Left ventricle myocardium superior (tissue), 1 donor: ENCODE data around the gene CMPK1. TPM values are rescaled to one million over a fixed set of nuclear protein-coding genes. Genes with fewer than 3 reads are reported as not detected.
"Not testable (repeated sequence)": the region's sequence is repeated elsewhere in the genome, so short reads cannot be mapped to it uniquely, and the experiment has no call there.

Experiments used
- ATAC-seq: fragments of 200-7000 bp; cut with Tn5 transposase; one replicate; pipeline ENCODE4 v1.9.1; 2020; ENCODE audit warnings: mild to moderate bottlenecking, moderate library complexity
- DNase-seq: peaks from one replicate; pipeline ENCODE4 v3.0.0-alpha.2; 2020
- intact Hi-C: fragments of 100-400 bp; cut with micrococcal nuclease; formaldehyde crosslinking; loops from one replicate; pipeline ENCODE4 v1.11.0; 2022
- long read RNA-seq: library from polyadenylated mRNA; unstranded; transcript quantifications from one replicate; pipeline ENCODE4 v2.0.0, GENCODE V29; 2021
- total RNA-seq: library from RNA; stranded (reverse); fragmentation: NEBNext Ultra II Directional; extraction: Animal tissue kit (Norgen Biotek cat#: 25700); gene quantifications from one replicate; pipeline ENCODE4 v1.2.1, GENCODE V29; 2021
- donor health status: DM: no; HTN: yes; CAD: no; lungs with severe emphysema.

The CMPK1 gene, protein sequence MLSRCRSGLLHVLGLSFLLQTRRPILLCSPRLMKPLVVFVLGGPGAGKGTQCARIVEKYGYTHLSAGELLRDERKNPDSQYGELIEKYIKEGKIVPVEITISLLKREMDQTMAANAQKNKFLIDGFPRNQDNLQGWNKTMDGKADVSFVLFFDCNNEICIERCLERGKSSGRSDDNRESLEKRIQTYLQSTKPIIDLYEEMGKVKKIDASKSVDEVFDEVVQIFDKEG
- total RNA-seq = 81.0 TPM
- long read RNA-seq, transcript CMPK1-203 (6 exons, 2,930 nt) = major isoform, 370 of 384 reads
- long read RNA-seq, transcript CMPK1-202 (5 exons, 1,212 nt) = minor isoform, 6 of 384 reads
- long read RNA-seq, partial matches to known transcripts = 0 of 384 reads
- long read RNA-seq, other reads (novel, unspliced or antisense) = 8 of 384 reads

GRCh38 chr1:47333578-47333921 is at the start of gene CMPK1:
Gene CMPK1 (plus strand): TSS chr1:47333790. CDS start chr1:47333946, 156 bp downstream.
- ATAC-seq (peak; percentile 89), DNase-seq (peak; percentile 91)
- intact Hi-C loops = no loop called here

GRCh38 chr1:47288116-47288515 is 45.5 kb upstream of the CMPK1 start:
- ATAC-seq, DNase-seq, intact Hi-C loops: not testable (repeated sequence)

DNA sequence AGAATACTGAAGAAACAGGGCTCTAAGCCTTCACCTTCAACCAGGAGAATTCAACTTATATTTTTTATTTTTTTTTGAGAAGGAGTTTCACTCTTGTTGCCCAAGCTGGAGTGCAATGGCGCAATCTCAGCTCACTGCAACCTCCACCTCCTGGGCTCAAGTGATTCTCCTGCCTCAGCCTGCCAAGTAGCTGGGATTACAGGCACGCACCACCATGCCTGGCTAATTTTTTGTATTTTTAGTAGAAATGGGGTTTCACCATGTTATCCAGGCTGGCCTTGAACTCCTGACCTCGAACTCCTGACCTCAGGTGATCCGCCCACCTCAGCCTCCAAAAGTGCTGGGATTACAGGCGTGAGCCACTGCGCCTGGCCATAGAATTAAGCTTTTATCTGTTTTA is 38.7 kb upstream of the CMPK1 start:
- DNase-seq, intact Hi-C loops, ATAC-seq: not testable (repeated sequence)

GRCh38 chr1:47295579-47295978 is 38.0 kb upstream of the CMPK1 start:
- DNase-seq (no peak), ATAC-seq (no peak)
- intact Hi-C loops = no loop called here

GRCh38 chr1:47298025-47298699 is 35.4 kb upstream of the CMPK1 start:
- ATAC-seq (peak; percentile 68), DNase-seq (no peak)
- intact Hi-C loops = no loop called here

GRCh38 chr1:47302472-47302871 is 31.1 kb upstream of the CMPK1 start:
- intact Hi-C loops = no loop called here
- no peak for DNase-seq
- ATAC-seq = no peak

- ATAC-seq (no peak), DNase-seq (no peak)
- intact Hi-C loops = no loop called here
Observed at GRCh38 chr1:47309427-47309826, 24.2 kb upstream of the CMPK1 start.

DNA sequence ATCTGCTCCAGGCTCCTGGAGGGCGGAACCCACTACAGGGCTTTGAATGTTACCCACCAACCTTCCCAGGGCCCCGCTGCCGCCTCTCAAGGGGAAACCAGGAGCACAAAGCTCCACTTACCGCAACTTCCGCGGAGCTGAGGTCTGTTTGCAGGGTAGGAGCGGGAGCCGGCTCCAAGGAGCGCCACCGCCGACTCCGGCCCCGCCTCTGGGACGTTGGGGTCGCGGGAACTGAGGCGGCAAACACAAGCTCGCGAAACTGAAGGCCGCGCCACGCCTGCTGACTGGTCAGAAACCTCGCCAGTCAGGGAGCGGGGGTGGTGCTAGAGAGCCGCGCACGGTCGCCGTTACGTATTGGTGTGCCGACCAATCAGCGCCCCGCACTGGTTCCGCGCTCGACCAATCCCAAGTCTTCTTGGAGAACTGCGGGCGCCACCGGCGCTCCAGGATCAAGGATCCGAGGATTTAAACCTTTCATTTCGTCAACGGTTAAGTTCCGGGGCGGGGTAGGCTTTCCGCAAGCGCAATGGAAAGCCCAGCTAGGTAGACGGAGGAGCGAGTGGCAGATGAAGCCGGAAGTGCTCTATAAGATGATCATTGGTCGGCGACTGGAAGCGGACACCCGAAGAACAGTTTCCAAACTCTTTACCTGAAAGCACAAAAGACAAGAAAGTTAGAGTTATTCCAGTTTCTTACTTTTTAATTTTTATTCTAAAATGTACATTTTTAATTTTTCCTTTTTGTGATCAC is 19.5 kb upstream of the CMPK1 start, which contains the start of gene STIL:
STIL (minus strand) TSS at position 233 of the 750 bp plus-strand sequence. CDS start 3,828 bp downstream, outside the sequence.
- peak; percentile 100 for ATAC-seq
- DNase-seq = peak; percentile 99
- intact Hi-C loops = no loop called here

- intact Hi-C loops = no loop called here
- DNase-seq = no peak
- no peak for ATAC-seq
Observed at GRCh38 chr1:47317841-47318240, 15.7 kb upstream of the CMPK1 start.

DNA sequence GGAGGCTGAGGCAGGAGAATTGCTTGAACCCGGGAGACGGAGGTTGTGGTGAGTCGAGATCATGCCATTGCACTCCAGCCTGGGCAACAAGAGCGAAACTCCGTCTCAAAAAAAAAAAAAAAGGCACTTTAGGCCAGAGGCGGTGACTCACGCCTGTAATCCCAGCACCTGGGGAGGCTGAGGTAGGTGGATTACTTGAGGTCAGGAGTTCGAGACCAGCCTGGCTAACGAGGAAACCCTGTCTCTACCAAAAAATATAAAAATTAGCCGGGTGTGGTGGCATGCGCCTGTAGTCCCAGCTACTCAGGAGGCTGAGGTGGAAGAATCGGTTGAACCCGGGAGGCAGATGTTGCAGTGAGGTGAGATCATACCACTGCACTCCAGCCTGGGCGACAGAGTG is 13.6 kb upstream of the CMPK1 start:
- ATAC-seq, intact Hi-C loops, DNase-seq: not testable (repeated sequence)

GRCh38 chr1:47323599-47324031 is 10.0 kb upstream of the CMPK1 start:
- ATAC-seq (no peak), DNase-seq (no peak)
- intact Hi-C loops = no loop called here

GRCh38 chr1:47324682-47325081 is 8.9 kb upstream of the CMPK1 start:
- DNase-seq (no peak), ATAC-seq (no peak)
- intact Hi-C loops = no loop called here

GRCh38 chr1:47325528-47325927 is 8.1 kb upstream of the CMPK1 start:
- DNase-seq (no peak), ATAC-seq (no peak)
- intact Hi-C loops = no loop called here

- ATAC-seq (no peak), DNase-seq (no peak)
- intact Hi-C loops = no loop called here
Observed at GRCh38 chr1:47326271-47326670, 7.3 kb upstream of the CMPK1 start.

DNA sequence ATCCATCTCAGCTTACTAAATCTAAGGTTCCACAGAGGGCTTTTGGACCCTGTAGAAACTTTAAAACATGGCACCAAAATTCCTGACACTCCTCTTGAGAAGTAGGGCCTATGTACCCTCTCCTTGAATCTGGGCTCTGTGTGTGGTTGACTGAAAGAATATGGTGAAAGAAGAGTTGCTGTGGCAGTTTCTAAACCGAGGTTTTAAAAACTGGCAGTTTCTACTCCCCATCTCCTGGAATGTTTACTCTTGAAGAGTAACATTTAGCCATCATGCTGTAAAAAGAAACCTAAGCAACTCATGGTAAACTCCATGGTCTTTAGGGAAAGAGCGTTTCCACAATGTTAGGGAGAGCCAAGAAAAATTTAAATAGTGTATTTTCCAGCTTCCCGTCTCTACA is 4.6 kb upstream of the CMPK1 start:
- no peak for ATAC-seq
- DNase-seq = no peak
- intact Hi-C loops = no loop called here

DNA sequence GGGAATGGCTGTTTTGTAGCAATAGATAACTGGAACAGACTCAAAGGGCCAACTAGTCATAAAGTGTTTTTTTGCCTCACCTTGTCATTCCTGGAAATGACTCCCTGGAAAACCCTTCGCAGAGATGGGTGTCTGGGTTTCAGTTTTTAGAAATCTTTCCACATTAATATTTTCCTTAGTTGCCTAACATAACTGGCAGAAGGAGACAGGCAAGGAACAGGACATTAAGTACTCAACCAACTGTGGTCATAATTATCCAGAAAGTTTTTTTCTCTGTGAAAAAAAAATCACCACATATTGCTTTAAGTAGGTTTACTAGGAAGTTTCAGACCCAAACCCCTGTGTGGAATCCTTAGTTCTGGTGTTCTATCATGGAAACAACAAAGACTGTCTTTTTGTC is 3.4 kb upstream of the CMPK1 start:
- intact Hi-C loops = no loop called here
- ATAC-seq = no peak
- DNase-seq = no peak

DNA sequence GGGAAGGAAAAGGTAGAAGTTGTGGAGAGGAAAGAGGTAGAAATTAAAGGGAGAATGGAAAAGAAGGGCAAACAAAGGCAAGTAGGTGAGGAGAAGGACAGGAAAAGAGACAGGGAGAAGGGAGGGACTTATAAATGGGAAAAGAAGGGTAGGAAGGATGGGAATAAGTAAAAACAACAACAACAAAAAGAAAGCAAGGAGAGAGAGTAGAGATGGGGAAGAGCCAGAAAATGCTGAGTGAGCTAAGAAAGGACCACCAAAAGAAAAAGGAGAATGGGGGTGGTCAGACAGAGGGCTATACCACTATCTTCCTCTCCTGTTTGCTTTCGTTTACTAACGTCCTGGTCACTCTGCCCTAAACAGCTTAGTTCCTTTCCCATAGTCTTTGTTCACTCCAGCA is 1.7 kb upstream of the CMPK1 start:
- DNase-seq (no peak), ATAC-seq (no peak)
- intact Hi-C loops = no loop called here

DNA sequence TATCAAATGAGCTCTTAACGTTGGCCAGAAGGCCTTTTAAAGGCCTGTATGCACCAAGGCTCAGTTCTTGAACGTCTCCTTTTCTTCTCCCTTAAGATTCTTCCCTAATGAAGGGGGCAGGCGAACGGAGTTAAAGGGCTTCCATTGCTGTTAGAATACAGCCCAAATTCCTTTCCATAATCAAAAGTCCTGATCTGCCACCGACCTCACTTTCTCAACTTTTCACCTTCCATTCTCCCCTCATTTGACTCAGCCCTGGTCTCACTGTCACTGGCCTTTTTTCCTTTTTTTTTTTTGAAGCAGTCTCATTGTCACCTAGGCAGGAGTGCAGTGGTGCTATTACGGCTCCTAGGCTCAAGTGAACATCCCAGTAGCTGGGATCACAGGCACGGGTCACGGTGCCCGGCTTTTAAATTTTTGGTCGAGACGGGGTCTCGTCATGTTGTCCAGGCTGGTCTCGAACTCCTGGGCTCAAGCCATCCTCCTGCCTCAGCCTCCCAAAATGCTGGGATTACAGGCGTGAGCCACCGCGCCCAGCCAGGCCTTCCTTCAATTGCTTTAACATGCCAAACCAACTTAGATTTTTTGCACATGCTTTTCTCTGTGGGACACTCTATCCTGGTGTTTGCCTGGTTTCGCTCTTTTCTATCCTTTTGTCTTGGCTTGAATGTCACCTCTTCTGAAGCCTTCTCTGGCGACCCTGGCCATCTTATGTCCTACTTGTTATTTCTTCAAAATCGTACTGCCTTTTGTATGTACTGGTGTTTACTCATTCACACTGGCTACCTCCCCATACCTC is 612 bp upstream of the CMPK1 start:
- intact Hi-C loops = no loop called here
- DNase-seq = no peak
- no peak for ATAC-seq
